GM12878 (cell line): ENCODE results near the gene ATF4. TPM values are rescaled to one million over a fixed set of nuclear protein-coding genes. Genes with fewer than 3 reads are reported as not detected.

Experiments used
- ATAC-seq: fragments of 200-7000 bp; cut with Tn5 transposase; 3 replicates; pipeline ENCODE4 v1.9.1; 2020; ENCODE audit warnings: mild to moderate bottlenecking, moderate library complexity
- BruUV-seq: library from RNA; stranded (reverse); fragments of 400-500 nt; replicated peaks from 2 replicates; lab custom pipeline; 2021; lab: Mats Ljungman, UMichigan
- CTCF ChIA-PET: fragments of 300-600 bp; sonication (Branson Sonifier 250); formaldehyde crosslinking; extraction: SDS; loops from one replicate; lab custom pipeline; 2021; ENCODE audit warnings: inconsistent platforms; lab: Yijun Ruan, JAX
- POLR2A ChIA-PET: fragments of 350-600 bp; formaldehyde crosslinking; extraction: SDS; loops from one replicate; lab custom pipeline; 2021; ENCODE audit warnings: inconsistent platforms; lab: Charles Lee
- RAD21 ChIA-PET: fragments of 300-600 bp; sonication (Branson Sonifier 250); formaldehyde crosslinking; loops from one replicate; lab custom pipeline; 2023; ENCODE audit warnings: antibody characterized with exemption; ENCODE audit not compliant: unreplicated experiment; lab: Charles Lee
- SMC1A ChIA-PET: fragments of 300-600 bp; sonication (Branson Sonifier 250); formaldehyde crosslinking; loops from one replicate; lab custom pipeline; 2023; ENCODE audit not compliant: unreplicated experiment, uncharacterized antibody; lab: Charles Lee
- DNase-seq: peaks from one replicate; pipeline ENCODE4 v3.0.0-alpha.2; 2011; ENCODE audit warnings: low read depth, low spot score
- FAIRE-seq: peaks from 3 replicates; lab custom pipeline; 2011; peaks lifted over from hg19 to GRCh38; lab: Jason Lieb, UNC
- H2AFZ ChIP-seq: 2 replicates; pipeline ENCODE4 v1.6.0; 2011; ENCODE audit warnings: low read depth, low read length, control low read depth; ENCODE audit not compliant: control insufficient read depth
- H3K27ac ChIP-seq: 2 replicates; pipeline ENCODE4 v1.5.1; 2011; ENCODE audit warnings: control low read depth; ENCODE audit not compliant: control insufficient read depth, insufficient read depth
- H3K27me3 ChIP-seq, 2 experiments: replicated peaks in 1 of 2; 2 replicates each; pipeline versions ENCODE4 v1.6.0 to v1.6.1; 2011; ENCODE audit warnings: low read length in 1 of 2; ENCODE audit not compliant: control insufficient read depth in 2 of 2, insufficient read depth in 2 of 2
- H3K36me3 ChIP-seq, 2 experiments: 2 replicates each; pipeline ENCODE4 v1.5.1; 2011; ENCODE audit warnings: low read length in 1 of 2; ENCODE audit not compliant: control insufficient read depth in 2 of 2, insufficient read depth in 2 of 2
- H3K4me1 ChIP-seq: 2 replicates; pipeline ENCODE4 v1.6.1; 2011; ENCODE audit warnings: mild to moderate bottlenecking, low read length, moderate library complexity, mixed read lengths; ENCODE audit not compliant: control insufficient read depth, insufficient read depth
- H3K4me2 ChIP-seq: 2 replicates; pipeline ENCODE4 v1.6.0; 2011; ENCODE audit warnings: control low read depth; ENCODE audit not compliant: control insufficient read depth, insufficient read depth
- H3K4me3 ChIP-seq: fragments of 200-600 bp; sonication (generic); 2 replicates; pipeline ENCODE4 v1.5.1; 2016
- H3K79me2 ChIP-seq: 2 replicates; pipeline ENCODE4 v1.6.0; 2011; ENCODE audit warnings: low read length; ENCODE audit not compliant: control insufficient read depth, insufficient read depth
- H3K9ac ChIP-seq: 2 replicates; pipeline ENCODE4 v1.8.0; 2011; ENCODE audit warnings: low read length, control low read depth, mixed read lengths; ENCODE audit not compliant: control insufficient read depth, insufficient read depth
- H3K9me3 ChIP-seq: replicated peaks from 3 replicates; pipeline ENCODE4 v1.5.1; 2011; ENCODE audit warnings: mild to moderate bottlenecking, low read length; ENCODE audit not compliant: control insufficient read depth, insufficient read depth
- H4K20me1 ChIP-seq: 2 replicates; pipeline ENCODE4 v1.6.0; 2011; ENCODE audit not compliant: control insufficient read depth, insufficient read depth
- CREM ChIP-seq: IDR thresholded peaks from 2 replicates; pipeline ENCODE4 v1.6.1; 2014; ENCODE audit warnings: antibody characterized with exemption, low read depth
- FOXK2 ChIP-seq: fragments of 450-650 bp; IDR thresholded peaks from 2 replicates; pipeline ENCODE4 v1.6.1; 2017; ENCODE audit warnings: mild to moderate bottlenecking, moderate library complexity
- FOXM1 ChIP-seq: IDR thresholded peaks from 2 replicates; pipeline ENCODE4 v1.6.1; 2012; ENCODE audit warnings: low read depth, mild to moderate bottlenecking, inconsistent platforms, low read length, moderate library complexity
- POLR2AphosphoS2 ChIP-seq: IDR thresholded peaks from 2 replicates; pipeline ENCODE4 v1.6.1; 2011; ENCODE audit warnings: low read depth, mild to moderate bottlenecking, low read length, improper control_type of control experiment, moderate library complexity
- RCOR1 ChIP-seq: conservative IDR thresholded peaks from 2 replicates; pipeline ENCODE4 v1.6.1; 2012; ENCODE audit warnings: low read depth, low read length, improper control_type of control experiment
- WGBS: methylation state at CpG from one replicate; pipeline ENCODE4 v1.1.6; 2016; ENCODE audit warnings: low lambda C conversion rate; ENCODE audit not compliant: insufficient replicate concordance, insufficient coverage; ENCODE audit errors: missing lambda C conversion rate; 5-methylcytosine and 5-hydroxymethylcytosine counted together
- in situ Hi-C: fragments of 300-500 bp; cut with MboI; formaldehyde crosslinking; loops from 9 replicates; pipeline ENCODE4 v1.14.3; 2018; ENCODE audit warnings: mixed read lengths
- intact Hi-C: fragments of 100-400 bp; cut with micrococcal nuclease; formaldehyde crosslinking; loops from one replicate; pipeline ENCODE4 v1.14.2; 2022; ENCODE audit not compliant: unreplicated experiment
- polyA plus RNA-seq, 11 experiments: library from polyadenylated mRNA; depleted of rRNA in 4 of 11; unstranded in 6 of 11; stranded (reverse) in 5 of 11; fragments of >200 nt; fragmentation: Nextera tagmentation in 4 of 11; fragmentation: Illumina TruSeq in 1 of 11; extraction: Ambion mirVana in 4 of 11; extraction: Trizol in 1 of 11; gene quantifications; 1 replicate in 1 of 11; 2 replicates in 10 of 11; pipeline versions ENCODE4 v1.2.1 to v1.2.3, GENCODE V29; 2011 to 2016; ENCODE audit warnings: inconsistent platforms in 2 of 11, missing spikeins in 2 of 11, low read depth in 1 of 11
- total RNA-seq, 4 experiments: library from RNA; depleted of rRNA in 3 of 4; stranded (reverse); fragments of >200 nt in 3 of 4; fragmentation: Illumina TruSeq in 1 of 4; extraction: Trizol in 1 of 4; gene quantifications; 2 replicates each; pipeline versions ENCODE4 v1.2.1 to v1.2.3, GENCODE V29; 2013 to 2021
- TF ChIP-seq, protein P1 (sequence below): fragments of 450-650 bp; IDR thresholded peaks from 2 replicates; pipeline ENCODE4 v1.6.1; 2014; ENCODE audit warnings: mild to moderate bottlenecking

Gene ATF4
- total and polyA plus RNA-seq, 10 of the 15 experiments (the other 5 are each of a cell fraction or from before 2014, with no cell fraction given), result 88.3 to 605 (median 320) TPM

DNA sequence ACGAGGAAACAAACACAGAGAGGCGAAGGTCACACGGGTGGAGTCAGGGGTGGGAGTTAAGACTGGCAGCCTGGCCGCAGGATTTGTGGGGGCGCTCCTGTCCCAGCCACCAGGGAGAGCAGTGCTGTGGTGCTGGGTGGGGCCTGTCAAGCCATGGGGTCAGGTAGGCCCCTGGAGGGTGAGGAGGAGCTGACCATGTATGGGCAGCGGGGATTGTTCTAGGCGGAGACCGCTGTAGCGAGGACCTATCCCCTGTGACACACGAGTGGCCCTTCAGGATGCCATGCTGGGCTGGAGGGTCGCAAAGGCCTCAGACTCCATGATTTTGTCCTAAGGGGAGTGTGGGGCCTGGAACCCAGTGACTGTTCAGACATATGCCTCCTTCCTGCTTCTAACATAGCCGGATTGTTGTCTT, 13.7 kb downstream of the ATF4 start:
- H4K20me1 ChIP-seq, result no peaks in the 10 kb centered on the region
- SMC1A ChIA-PET, result interaction anchor here (0.8 to 6.2 kb wide), 6 partner anchors 38 to 814 kb away, joined by 3 to 31 read pairs (median 3); no protein-coding TSS in a partner anchor
- H3K9ac ChIP-seq, result no peak overlapping the region
- RAD21 ChIA-PET, result interaction anchor here (1.3 to 5.5 kb wide), 3 partner anchors 490 to 510 kb away, joined by 4 to 48 read pairs (median 5); no protein-coding TSS in a partner anchor
- peaks cover 33% of the 10 kb centered on the region for H3K79me2 ChIP-seq
- no peak overlapping the region for H3K4me3 ChIP-seq
- FAIRE-seq, result no peak
- H3K27ac ChIP-seq, result no peak overlapping the region
- intact Hi-C loops (loop anchor here (1.0 to 5.0 kb wide), 2 partner anchors 502 to 813 kb away; partner anchors contain the start of gene ADSL), in situ Hi-C loops (no loop called here)
- H2AFZ ChIP-seq, result no peak overlapping the region
- CTCF ChIA-PET, result interaction anchor here (0.8 to 17.8 kb wide), 17 partner anchors 9 to 915 kb away, joined by 3 to 372 read pairs (median 4); partner anchors contain the start of gene MIEF1
- POLR2A ChIA-PET, result interaction anchor here (0.6 to 0.8 kb wide), 3 partner anchors 11 to 490 kb away, joined by 3 to 8 read pairs (median 3); no protein-coding TSS in a partner anchor
- H3K4me2 ChIP-seq, result no peak overlapping the region
- peaks cover 0 to 5% of the 10 kb centered on the region in 2 experiments; a peak in 1 of 4 replicates for H3K36me3 ChIP-seq
- WGBS, result 72% methylated on average over 11 of the region's 12 CpGs
- BruUV-seq, result no TSS peak
- no peak for DNase-seq
- TF ChIP-seq FOXK2 (no peak), CREM (no peak), FOXM1 (no peak), POLR2AphosphoS2 (no peak), RCOR1 (no peak)
- TF ChIP-seq, protein P1, sequence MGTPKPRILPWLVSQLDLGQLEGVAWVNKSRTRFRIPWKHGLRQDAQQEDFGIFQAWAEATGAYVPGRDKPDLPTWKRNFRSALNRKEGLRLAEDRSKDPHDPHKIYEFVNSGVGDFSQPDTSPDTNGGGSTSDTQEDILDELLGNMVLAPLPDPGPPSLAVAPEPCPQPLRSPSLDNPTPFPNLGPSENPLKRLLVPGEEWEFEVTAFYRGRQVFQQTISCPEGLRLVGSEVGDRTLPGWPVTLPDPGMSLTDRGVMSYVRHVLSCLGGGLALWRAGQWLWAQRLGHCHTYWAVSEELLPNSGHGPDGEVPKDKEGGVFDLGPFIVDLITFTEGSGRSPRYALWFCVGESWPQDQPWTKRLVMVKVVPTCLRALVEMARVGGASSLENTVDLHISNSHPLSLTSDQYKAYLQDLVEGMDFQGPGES, result no peak
- H3K4me1 ChIP-seq, result peaks cover 18% of the 10 kb centered on the region
- no peak for ATAC-seq
- no peaks in the 10 kb centered on the region for H3K9me3 ChIP-seq
- no peaks in the 10 kb centered on the region for H3K27me3 ChIP-seq
